Psoas muscle (tissue), 8 donors: ENCODE results near the gene ANAPC2. TPM values are rescaled to one million over a fixed set of nuclear protein-coding genes. Genes with fewer than 3 reads are reported as not detected.

Experiments used
- ATAC-seq, 4 donors: fragments of 200-7000 bp; cut with Tn5 transposase; one replicate each; pipeline ENCODE4 v1.9.1; 2020; ENCODE audit warnings: moderate library complexity in 3 of 4, mild to moderate bottlenecking in 2 of 4
- DNase-seq, 2 donors: peaks; one replicate each; pipeline ENCODE4 v3.0.0-alpha.2; 2020
- H3K27ac ChIP-seq: fragments of 200-600 bp; one replicate; pipeline ENCODE4 v1.8.0; 2022
- H3K27me3 ChIP-seq, 3 donors: fragments of 200-600 bp in 1 of 3; one replicate each; pipeline versions ENCODE4 v1.6.1 to v1.8.0; 2013 to 2022; ENCODE audit warnings: low read length in 2 of 3, mild to moderate bottlenecking in 2 of 3, moderate library complexity in 1 of 3; ENCODE audit not compliant: insufficient read depth in 3 of 3
- H3K36me3 ChIP-seq, 2 donors: fragments of 200-600 bp in 1 of 2; one replicate each; pipeline versions ENCODE4 v1.6.1 to v1.8.0; 2013 to 2022; ENCODE audit warnings: low read depth in 1 of 2, mild to moderate bottlenecking in 1 of 2, moderate library complexity in 1 of 2; ENCODE audit not compliant: insufficient read depth in 1 of 2
- H3K4me1 ChIP-seq: fragments of 200-600 bp; one replicate; pipeline ENCODE4 v1.8.0; 2022
- H3K4me3 ChIP-seq: fragments of 200-600 bp; one replicate; pipeline ENCODE4 v1.8.0; 2022; ENCODE audit warnings: mild to moderate bottlenecking
- H3K9me3 ChIP-seq: fragments of 200-600 bp; one replicate; pipeline ENCODE4 v1.8.0; 2022
- WGBS, 3 donors: extraction: QIAGEN DNeasy Blood & Tissue Kit; methylation state at CpG; one replicate each; pipeline versions ENCODE4 v1.1.6 to v1.1.7; 2013; 5-methylcytosine and 5-hydroxymethylcytosine counted together
- intact Hi-C, 2 donors: fragments of 100-400 bp; cut with DNase I; formaldehyde crosslinking; loops; one replicate each; pipeline versions ENCODE4 v1.11.0 to v1.14.2; 2022
- polyA plus RNA-seq, 3 donors: library from polyadenylated mRNA; stranded (reverse); fragments of 200-250 nt; gene quantifications; one replicate each; pipeline ENCODE4 v1.2.3, GENCODE V29; 2013
- total RNA-seq, 4 donors: library from RNA; stranded (reverse); fragmentation: NEBNext Ultra II Directional in 2 of 4; extraction: Animal tissue kit (Norgen Biotek cat#: 25700) in 2 of 4; gene quantifications; one replicate each; pipeline versions ENCODE4 v1.2.1 to v1.2.4, GENCODE V29; 2021 to 2023
- TF ChIP-seq, protein P1 (sequence below): fragments of 200-600 bp; IDR thresholded peaks from one replicate; pipeline ENCODE4 v1.8.0; 2022; ENCODE audit warnings: antibody characterized with exemption
- donor health status: healthy with polysubstance abuse.
- donor health status: DM: no; HTN: no; CAD: no; lungs with moderate emphysema.
- donor health status: Bipolar disorder and iron deficiency.
- donor health status: healthy.
- donor health status: DM: yes; HTN: yes; CAD: no.
- donor health status: DM: no; HTN: no; CAD: no.
- donor health status: DM: no; HTN: no; CAD: no.
- donor health status: DM: yes; HTN: yes; CAD: no.

ANAPC2 gene
- total and polyA plus RNA-seq, 7 donors: 13.0 to 32.1 (median 22.6) TPM

GRCh38 chr9:137192448-137192780 is 4.1 kb upstream of the ANAPC2 start:
- Histone ChIP-seq H3K4me3 (no peak overlapping the region), H3K36me3 (peaks cover 3 to 29% of the 10 kb centered on the region in 2 donors), H3K27me3 (no peaks in the 10 kb centered on the region), H3K4me1 (peaks cover 35% of the 10 kb centered on the region), H3K27ac (no peak overlapping the region), H3K9me3 (no peaks in the 10 kb centered on the region)
- DNase-seq (no peak), ATAC-seq (no peak)
- TF ChIP-seq, protein P1, sequence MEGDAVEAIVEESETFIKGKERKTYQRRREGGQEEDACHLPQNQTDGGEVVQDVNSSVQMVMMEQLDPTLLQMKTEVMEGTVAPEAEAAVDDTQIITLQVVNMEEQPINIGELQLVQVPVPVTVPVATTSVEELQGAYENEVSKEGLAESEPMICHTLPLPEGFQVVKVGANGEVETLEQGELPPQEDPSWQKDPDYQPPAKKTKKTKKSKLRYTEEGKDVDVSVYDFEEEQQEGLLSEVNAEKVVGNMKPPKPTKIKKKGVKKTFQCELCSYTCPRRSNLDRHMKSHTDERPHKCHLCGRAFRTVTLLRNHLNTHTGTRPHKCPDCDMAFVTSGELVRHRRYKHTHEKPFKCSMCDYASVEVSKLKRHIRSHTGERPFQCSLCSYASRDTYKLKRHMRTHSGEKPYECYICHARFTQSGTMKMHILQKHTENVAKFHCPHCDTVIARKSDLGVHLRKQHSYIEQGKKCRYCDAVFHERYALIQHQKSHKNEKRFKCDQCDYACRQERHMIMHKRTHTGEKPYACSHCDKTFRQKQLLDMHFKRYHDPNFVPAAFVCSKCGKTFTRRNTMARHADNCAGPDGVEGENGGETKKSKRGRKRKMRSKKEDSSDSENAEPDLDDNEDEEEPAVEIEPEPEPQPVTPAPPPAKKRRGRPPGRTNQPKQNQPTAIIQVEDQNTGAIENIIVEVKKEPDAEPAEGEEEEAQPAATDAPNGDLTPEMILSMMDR: no peak
- intact Hi-C loops: no loop called here
- 82 to 84% (median 83%) methylated on average over 10 of the region's 10 CpGs for WGBS, 3 donors

- H3K27ac ChIP-seq: no peak overlapping the region
- intact Hi-C loops: no loop called here
- TF ChIP-seq, protein P1: no peak
Measured at GRCh38 chr9:137191691-137192447, 3.5 kb upstream of the ANAPC2 start.

DNA sequence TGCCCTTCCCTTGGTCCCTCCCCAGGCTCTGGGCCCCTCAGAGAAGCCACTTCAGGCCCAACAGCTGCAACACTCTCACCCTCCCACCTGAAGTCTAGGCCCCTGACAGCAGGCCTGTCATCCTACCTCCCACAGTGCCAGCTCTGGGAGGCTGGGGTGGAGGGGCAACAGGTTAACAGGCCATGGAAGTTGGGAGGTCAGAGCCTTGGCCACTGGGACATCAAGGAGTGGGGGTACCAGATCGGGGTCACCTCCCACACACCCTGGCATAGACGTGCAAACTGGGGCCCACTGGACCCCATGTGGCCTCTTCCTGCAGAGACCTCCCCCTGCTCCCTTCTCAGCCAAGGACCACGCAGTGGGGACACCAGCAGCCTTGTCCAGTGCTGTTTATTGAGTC is 2.9 kb upstream of the ANAPC2 start:
- TF ChIP-seq, protein P1: no peak
- H3K27ac ChIP-seq: no peak overlapping the region
- H3K9me3 ChIP-seq: no peaks in the 10 kb centered on the region
- H3K36me3 ChIP-seq: peaks cover 3 to 36% of the 10 kb centered on the region in 2 donors
- ATAC-seq (no peak), DNase-seq (no peak)
- intact Hi-C loops: no loop called here
- no peak overlapping the region for H3K4me3 ChIP-seq
- peaks cover 47% of the 10 kb centered on the region for H3K4me1 ChIP-seq
- whole genome bisulfite sequencing, 3 donors: 69 to 83% (median 71%) methylated on average over 3 of the region's 3 CpGs
- no peaks in the 10 kb centered on the region for H3K27me3 ChIP-seq

More at GRCh38 chr9:137191691-137192447, 3.5 kb upstream of the ANAPC2 start:
- H3K9me3 ChIP-seq: no peaks in the 10 kb centered on the region
- H3K4me3 ChIP-seq: no peak overlapping the region
- ATAC-seq: no peak
- peaks cover 41% of the 10 kb centered on the region for H3K4me1 ChIP-seq
- DNase-seq: no peak
- no peaks in the 10 kb centered on the region for H3K27me3 ChIP-seq
- 76 to 81% (median 79%) methylated on average over 21 to 22 of the region's 22 CpGs for WGBS, 3 donors
- H3K36me3 ChIP-seq: peaks cover 3 to 35% of the 10 kb centered on the region in 2 donors

- no peak overlapping the region for H3K27ac ChIP-seq
- 55 to 67% (median 66%) methylated on average over 9 of the region's 9 CpGs for WGBS, 3 donors
- no peaks in the 10 kb centered on the region for H3K9me3 ChIP-seq
- DNase-seq (no peak), ATAC-seq (no peak)
- H3K36me3 ChIP-seq: peaks cover 3 to 43% of the 10 kb centered on the region in 2 donors
- no peaks in the 10 kb centered on the region for H3K27me3 ChIP-seq
- H3K4me1 ChIP-seq: peaks cover 53% of the 10 kb centered on the region
- TF ChIP-seq, protein P1: no peak
- peak overlapping the region; percentile 93 for H3K4me3 ChIP-seq
- intact Hi-C loops: no loop called here
Measured at GRCh38 chr9:137190315-137190856, 2.0 kb upstream of the ANAPC2 start.
